ENCODE measurements around the gene MAPK8.

The MAPK8 gene

GRCh38 chr10:48423884-48424283 lies 117.4 kb downstream of the MAPK8 start:
- no peak for DNase-seq

GRCh38 chr10:48428896-48429295 lies 122.4 kb downstream of the MAPK8 start:
- DNase-seq: no peak

GRCh38 chr10:48429309-48429708 lies 122.8 kb downstream of the MAPK8 start:
- no peak for DNase-seq

- DNase-seq: no peak
These were observed 124.0 kb downstream of the MAPK8 start for GRCh38 chr10:48430402-48430993.

GRCh38 chr10:48431871-48432270 lies 125.4 kb downstream of the MAPK8 start:
- no peak for DNase-seq

GRCh38 chr10:48437546-48437945 lies 131.1 kb downstream of the MAPK8 start:
- DNase-seq: no peak

GRCh38 chr10:48439031-48439430 lies 132.6 kb downstream of the MAPK8 start:
- no peak for DNase-seq

- no peak for DNase-seq
These were observed 133.1 kb downstream of the MAPK8 start for GRCh38 chr10:48439581-48440041.

GRCh38 chr10:48440771-48441170 lies 134.3 kb downstream of the MAPK8 start:
- DNase-seq: no peak

- no peak for DNase-seq
These were observed 135.8 kb downstream of the MAPK8 start for GRCh38 chr10:48442090-48442808.

GRCh38 chr10:48442809-48443177 lies 136.3 kb downstream of the MAPK8 start:
- no peak for DNase-seq

GRCh38 chr10:48444266-48444665 lies 137.8 kb downstream of the MAPK8 start:
- no peak for DNase-seq

GRCh38 chr10:48444861-48445841 lies 138.7 kb downstream of the MAPK8 start:
- DNase-seq: no peak

GRCh38 chr10:48445932-48446331 lies 139.5 kb downstream of the MAPK8 start:
- DNase-seq: no peak

GRCh38 chr10:48446785-48447184 lies 140.3 kb downstream of the MAPK8 start:
- no peak for DNase-seq

- no peak for DNase-seq
These were observed 141.1 kb downstream of the MAPK8 start for GRCh38 chr10:48447356-48448215.

- no peak for DNase-seq
These were observed 142.3 kb downstream of the MAPK8 start for GRCh38 chr10:48448796-48449195.

- no peak for DNase-seq
These were observed 143.2 kb downstream of the MAPK8 start for GRCh38 chr10:48449501-48450232.

GRCh38 chr10:48450233-48450740 lies 143.8 kb downstream of the MAPK8 start:
- DNase-seq: no peak

- no peak for DNase-seq
These were observed 144.4 kb downstream of the MAPK8 start for GRCh38 chr10:48450741-48451466.
